ENCODE data around the gene FAP. TPM values are rescaled to one million over a fixed set of nuclear protein-coding genes. Genes with fewer than 3 reads are reported as not detected.

FAP gene
- total RNA-seq, 4 donors from 2014 or later, result 4.6 to 14.0 (median 11.1) TPM

GRCh38 chr2:162164802-162165201, 78.4 kb downstream of the FAP start:
- H3K27me3 ChIP-seq, result no peaks in the 10 kb centered on the region
- no peaks in the 10 kb centered on the region for H3K36me3 ChIP-seq
- WGBS, 2 donors (ENCODE audit: low coverage in 1 of 2), result 36 to 40% methylated on average over 1 to 2 of the region's 2 CpGs
- no peak for ATAC-seq
- TF ChIP-seq POLR2A (IDR thresholded peaks at IDR 0.05) (no peak), EP300 (IDR thresholded peaks at IDR 0.05) (no peak), CTCF (IDR thresholded peaks at IDR 0.05) (no peak), POLR2AphosphoS5 (IDR thresholded peaks at IDR 0.05) (no peak)
- H3K4me3 ChIP-seq, result no peak overlapping the region
- peaks cover 0 to 15% (median 0%) of the 10 kb centered on the region in 3 donors for H3K4me1 ChIP-seq
- H3K9me3 ChIP-seq, result no peaks in the 10 kb centered on the region
- peak overlapping the region in 2 of 4 donors; percentile 25 to 33 for H3K27ac ChIP-seq

GRCh38 chr2:162159446-162159845, 83.8 kb downstream of the FAP start:
- TF ChIP-seq EP300 (IDR thresholded peaks at IDR 0.05) (no peak), CTCF (IDR thresholded peaks at IDR 0.05) (no peak), POLR2A (IDR thresholded peaks at IDR 0.05) (no peak), POLR2AphosphoS5 (IDR thresholded peaks at IDR 0.05) (no peak)
- 76 to 85% methylated on average over 6 of the region's 6 CpGs for WGBS, 2 donors (ENCODE audit: low coverage in 1 of 2)
- Histone ChIP-seq H3K4me3 (no peak overlapping the region), H3K36me3 (no peaks in the 10 kb centered on the region), H3K27me3 (no peaks in the 10 kb centered on the region), H3K27ac (no peak overlapping the region), H3K4me1 (peaks cover 0 to 5% (median 0%) of the 10 kb centered on the region in 3 donors), H3K9me3 (no peaks in the 10 kb centered on the region)
- no peak for ATAC-seq

GRCh38 chr2:162156149-162156548, 87.1 kb downstream of the FAP start:
- H3K9me3 ChIP-seq, result no peaks in the 10 kb centered on the region
- H3K36me3 ChIP-seq, result no peaks in the 10 kb centered on the region
- H3K27ac ChIP-seq, result no peak overlapping the region
- WGBS, 2 donors (ENCODE audit: low coverage in 1 of 2), result 33 to 50% methylated on average over 1 to 3 of the region's 3 CpGs
- no peak overlapping the region for H3K4me3 ChIP-seq
- ATAC-seq, result no peak
- no peaks in the 10 kb centered on the region for H3K27me3 ChIP-seq
- TF ChIP-seq POLR2A (IDR thresholded peaks at IDR 0.05) (no peak), CTCF (IDR thresholded peaks at IDR 0.05) (no peak), POLR2AphosphoS5 (IDR thresholded peaks at IDR 0.05) (no peak), EP300 (IDR thresholded peaks at IDR 0.05) (no peak)
- no peaks in the 10 kb centered on the region for H3K4me1 ChIP-seq

- 80 to 83% methylated on average over 3 of the region's 3 CpGs for WGBS, 2 donors (ENCODE audit: low coverage in 1 of 2)
- ATAC-seq, result no peak
- no peak for TF ChIP-seq POLR2A (IDR thresholded peaks at IDR 0.05)
- no peak for TF ChIP-seq POLR2AphosphoS5 (IDR thresholded peaks at IDR 0.05)
- TF ChIP-seq CTCF (IDR thresholded peaks at IDR 0.05), result no peak
- no peak for TF ChIP-seq EP300 (IDR thresholded peaks at IDR 0.05)
- H3K27me3 ChIP-seq, result no peaks in the 10 kb centered on the region
- no peaks in the 10 kb centered on the region for H3K4me1 ChIP-seq
- H3K36me3 ChIP-seq, result no peaks in the 10 kb centered on the region
- no peak overlapping the region for H3K27ac ChIP-seq
- H3K4me3 ChIP-seq, result no peak overlapping the region
- no peaks in the 10 kb centered on the region for H3K9me3 ChIP-seq
These were observed 88.2 kb downstream of the FAP start for GRCh38 chr2:162155093-162155492.

GRCh38 chr2:162153608-162154224, 89.5 kb downstream of the FAP start:
- Histone ChIP-seq H3K9me3 (no peaks in the 10 kb centered on the region), H3K36me3 (no peaks in the 10 kb centered on the region), H3K4me1 (no peaks in the 10 kb centered on the region), H3K27ac (no peak overlapping the region), H3K27me3 (no peaks in the 10 kb centered on the region), H3K4me3 (no peak overlapping the region)
- TF ChIP-seq POLR2AphosphoS5 (IDR thresholded peaks at IDR 0.05) (no peak), POLR2A (IDR thresholded peaks at IDR 0.05) (no peak), EP300 (IDR thresholded peaks at IDR 0.05) (no peak), CTCF (IDR thresholded peaks at IDR 0.05) (peak in 3 of 4 experiments; percentile 32 to 68 (median 41))
- peak; percentile 75 for ATAC-seq
- 14% methylated on average over 5 of the region's 5 CpGs for WGBS, 2 donors (ENCODE audit: low coverage in 1 of 2)

All from gastroesophageal sphincter (tissue), 4 donors.